ENCODE measurements around the gene IBTK.

Gene IBTK

DNA sequence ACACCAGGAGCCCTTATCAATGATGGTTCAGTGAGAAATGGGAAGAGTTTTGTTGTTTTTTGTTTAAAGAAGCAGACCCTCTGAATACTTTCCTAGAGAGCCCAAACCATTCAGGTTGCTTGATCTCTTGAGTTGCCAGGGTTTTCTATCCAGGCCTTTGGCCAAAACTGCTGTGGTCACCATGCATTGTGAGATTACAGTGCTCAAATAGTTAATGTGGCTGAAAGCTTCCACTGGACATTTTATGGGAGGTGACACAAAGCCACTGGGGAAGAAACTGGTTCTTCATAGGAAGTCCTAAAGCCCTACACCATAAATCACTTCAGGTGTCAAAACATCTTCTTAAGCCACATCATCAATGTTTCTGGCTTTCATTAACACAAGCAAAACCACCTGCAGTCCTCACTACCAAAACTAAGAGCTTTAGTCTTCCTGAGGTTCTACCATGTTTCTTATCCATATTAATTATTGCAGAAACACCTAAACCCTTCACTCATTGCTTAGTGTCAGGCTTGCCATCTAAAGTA lies 101.6 kb downstream of the IBTK start:
- TF ChIP-seq, protein P1, sequence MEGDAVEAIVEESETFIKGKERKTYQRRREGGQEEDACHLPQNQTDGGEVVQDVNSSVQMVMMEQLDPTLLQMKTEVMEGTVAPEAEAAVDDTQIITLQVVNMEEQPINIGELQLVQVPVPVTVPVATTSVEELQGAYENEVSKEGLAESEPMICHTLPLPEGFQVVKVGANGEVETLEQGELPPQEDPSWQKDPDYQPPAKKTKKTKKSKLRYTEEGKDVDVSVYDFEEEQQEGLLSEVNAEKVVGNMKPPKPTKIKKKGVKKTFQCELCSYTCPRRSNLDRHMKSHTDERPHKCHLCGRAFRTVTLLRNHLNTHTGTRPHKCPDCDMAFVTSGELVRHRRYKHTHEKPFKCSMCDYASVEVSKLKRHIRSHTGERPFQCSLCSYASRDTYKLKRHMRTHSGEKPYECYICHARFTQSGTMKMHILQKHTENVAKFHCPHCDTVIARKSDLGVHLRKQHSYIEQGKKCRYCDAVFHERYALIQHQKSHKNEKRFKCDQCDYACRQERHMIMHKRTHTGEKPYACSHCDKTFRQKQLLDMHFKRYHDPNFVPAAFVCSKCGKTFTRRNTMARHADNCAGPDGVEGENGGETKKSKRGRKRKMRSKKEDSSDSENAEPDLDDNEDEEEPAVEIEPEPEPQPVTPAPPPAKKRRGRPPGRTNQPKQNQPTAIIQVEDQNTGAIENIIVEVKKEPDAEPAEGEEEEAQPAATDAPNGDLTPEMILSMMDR (conservative IDR thresholded peaks at IDR 0.05), result no peak
- no peak for TF ChIP-seq ZFX (IDR thresholded peaks at IDR 0.05)
- H3K27ac ChIP-seq, result no peak overlapping the region

DNA sequence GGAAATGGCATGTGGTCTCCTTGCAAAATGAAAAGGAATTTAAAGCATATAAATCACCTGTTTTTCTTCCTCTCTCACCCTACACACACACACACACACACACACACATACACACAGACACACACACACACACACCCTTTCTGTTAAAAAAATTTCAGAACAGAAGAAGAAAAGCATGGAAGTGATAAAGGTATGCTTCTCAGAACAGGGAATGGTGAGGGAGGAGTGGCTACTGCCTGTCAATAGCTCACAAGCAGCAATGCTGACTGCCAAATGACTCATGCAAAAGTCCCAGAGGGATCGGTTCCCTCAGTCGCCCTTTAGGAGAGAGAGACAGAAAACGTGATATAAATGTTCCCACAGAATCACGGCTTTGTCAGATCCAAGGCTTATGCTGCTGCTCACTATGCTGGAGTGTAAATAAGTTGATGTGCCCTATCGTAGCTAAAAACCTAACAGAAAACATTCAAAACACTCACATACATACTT lies 102.6 kb downstream of the IBTK start:
- no peak overlapping the region for H3K27ac ChIP-seq
- TF ChIP-seq, protein P1 (conservative IDR thresholded peaks at IDR 0.05), result no peak
- TF ChIP-seq ZFX (IDR thresholded peaks at IDR 0.05), result no peak

DNA sequence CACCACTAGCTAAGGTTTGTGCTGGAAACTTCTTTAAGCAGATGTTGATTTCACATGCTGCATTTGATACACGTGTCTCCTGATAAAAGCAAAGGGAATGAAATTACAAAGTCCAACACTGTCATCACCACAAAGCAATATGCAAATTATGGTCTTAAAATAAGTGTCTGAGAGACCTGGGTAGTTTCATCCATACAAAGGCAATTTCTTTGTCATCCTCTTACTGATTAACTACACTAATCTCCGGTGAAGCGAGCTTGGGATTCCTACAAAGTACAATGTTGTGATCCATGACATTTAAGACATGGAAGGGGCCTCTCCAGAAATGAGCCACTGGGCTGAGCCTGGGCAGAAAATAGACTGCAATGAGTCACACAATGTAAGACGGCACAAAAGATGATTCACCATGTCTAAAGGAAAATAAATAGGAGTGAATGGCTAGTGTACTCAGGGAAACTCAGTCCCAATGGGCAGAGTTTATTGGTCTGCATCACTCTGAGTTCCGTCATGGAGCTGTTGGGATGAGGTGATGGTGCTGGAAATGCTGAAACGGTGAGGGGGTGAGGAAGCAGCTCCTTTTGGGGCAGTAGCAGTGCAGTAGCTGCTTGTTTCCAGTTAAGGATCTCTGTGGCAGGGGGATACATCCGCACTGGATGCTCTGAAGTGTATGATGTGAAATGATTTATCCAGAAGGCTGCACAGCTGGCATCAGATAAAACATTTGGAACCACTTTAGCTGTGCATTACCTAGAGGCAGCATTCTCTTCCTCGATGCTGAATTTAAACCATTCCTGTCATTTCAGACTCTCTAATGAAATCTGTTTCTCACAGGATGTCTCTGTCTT lies 103.3 kb downstream of the IBTK start:
- no peak for TF ChIP-seq ZFX (IDR thresholded peaks at IDR 0.05)
- TF ChIP-seq, protein P1 (conservative IDR thresholded peaks at IDR 0.05), result no peak
- no peak overlapping the region for H3K27ac ChIP-seq

DNA sequence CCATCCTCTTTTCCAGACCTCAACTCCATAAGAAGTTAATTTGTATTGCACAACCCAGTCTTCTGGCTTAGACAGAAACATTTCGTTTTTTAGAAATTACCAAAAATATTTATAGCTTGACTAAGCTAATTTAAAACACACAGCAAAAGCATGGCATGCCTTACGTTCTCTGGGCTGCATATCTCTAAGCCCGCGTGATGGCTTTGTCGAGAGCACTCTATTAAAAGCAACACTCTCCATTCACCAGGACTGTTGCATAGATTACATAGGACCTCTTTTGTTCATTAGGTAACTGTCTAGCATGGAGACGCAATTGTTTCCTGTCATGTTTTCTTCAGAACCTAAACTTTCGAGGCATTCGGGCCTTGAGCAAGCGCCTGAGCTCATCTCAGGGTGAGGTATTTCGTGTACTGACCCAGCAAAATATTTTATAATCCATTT lies 104.5 kb downstream of the IBTK start:
- TF ChIP-seq ZFX (IDR thresholded peaks at IDR 0.05), result no peak
- TF ChIP-seq, protein P1 (conservative IDR thresholded peaks at IDR 0.05), result no peak
- H3K27ac ChIP-seq, result no peak overlapping the region

DNA sequence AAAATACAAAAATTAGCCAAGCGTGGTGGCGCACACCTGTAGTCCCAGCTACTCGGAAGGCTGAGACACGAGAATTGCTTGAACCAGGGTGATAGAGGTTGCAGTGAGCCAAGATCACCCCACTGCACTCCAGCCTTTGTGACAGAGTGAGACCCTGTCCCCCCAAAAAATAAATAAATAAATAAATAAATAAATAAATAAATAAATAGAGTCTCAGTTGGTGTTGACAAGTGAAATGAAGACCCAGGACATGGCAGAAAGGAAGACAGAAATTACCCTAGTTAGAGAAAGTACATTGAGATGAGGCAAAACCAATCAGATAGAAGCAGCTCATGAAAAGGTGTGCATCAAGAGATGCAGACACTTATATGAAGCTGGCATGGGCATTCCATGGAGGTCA lies 105.0 kb downstream of the IBTK start:
- TF ChIP-seq ZFX (IDR thresholded peaks at IDR 0.05), result no peak
- TF ChIP-seq, protein P1 (conservative IDR thresholded peaks at IDR 0.05), result no peak
- H3K27ac ChIP-seq, result no peak overlapping the region

DNA sequence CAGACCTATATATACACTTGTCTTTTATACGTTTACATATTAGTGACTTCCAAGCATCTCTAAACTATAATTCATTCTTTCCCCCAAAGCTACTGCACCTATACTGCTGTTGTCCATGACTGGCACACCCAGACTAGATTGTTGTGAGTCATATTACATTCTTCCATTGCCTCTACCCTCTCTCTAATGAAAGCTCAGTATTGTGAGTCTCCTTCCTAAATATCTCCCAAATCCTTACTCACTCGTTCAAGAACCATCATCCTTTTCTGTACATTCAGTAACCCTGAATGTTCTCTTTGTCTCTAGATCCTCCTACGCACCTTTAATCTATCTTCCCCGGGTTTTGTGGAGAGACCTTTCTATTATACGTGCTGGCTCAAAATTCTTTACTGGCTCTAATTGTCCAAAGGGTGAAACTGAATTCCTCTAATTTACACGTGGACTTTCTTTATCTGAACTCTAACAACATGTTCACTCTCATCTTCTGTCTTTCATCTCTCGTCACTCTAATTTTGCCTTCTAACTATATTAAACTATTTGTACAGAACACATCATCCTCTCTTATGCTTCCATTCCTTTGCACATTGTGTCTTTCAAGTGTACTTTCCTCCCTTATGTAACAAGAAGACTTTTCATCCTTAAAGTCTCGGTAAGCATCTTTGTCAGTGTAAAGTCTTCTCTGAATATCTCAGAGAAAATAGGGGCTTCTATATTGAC lies 109.3 kb downstream of the IBTK start:
- TF ChIP-seq, protein P1 (conservative IDR thresholded peaks at IDR 0.05), result no peak
- no peak for TF ChIP-seq ZFX (IDR thresholded peaks at IDR 0.05)
- no peak overlapping the region for H3K27ac ChIP-seq

DNA sequence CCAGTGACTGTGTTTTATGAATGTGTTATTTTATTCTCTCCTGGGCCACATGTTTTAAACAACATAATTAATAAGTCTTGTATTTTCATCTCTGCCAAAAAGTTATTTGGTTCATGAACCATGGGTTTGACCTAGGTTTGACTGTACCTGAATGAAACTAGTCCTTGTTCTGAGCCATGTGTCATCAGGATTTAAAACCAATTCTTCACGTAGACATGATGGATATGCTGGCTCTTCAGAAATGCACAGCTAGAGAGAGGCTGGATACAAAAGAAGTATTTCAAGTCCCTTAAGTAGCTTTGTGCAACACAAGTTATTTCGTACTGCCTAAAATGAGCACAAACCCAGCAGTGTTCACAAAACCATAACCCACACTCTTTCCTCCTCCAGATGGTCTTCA lies 116.1 kb downstream of the IBTK start:
- H3K27ac ChIP-seq, result no peak overlapping the region
- no peak for TF ChIP-seq ZFX (IDR thresholded peaks at IDR 0.05)
- TF ChIP-seq, protein P1 (conservative IDR thresholded peaks at IDR 0.05), result no peak

All from C4-2B (cell line).